ENCODE measurements around the gene GRIN2D.

Gene GRIN2D

DNA sequence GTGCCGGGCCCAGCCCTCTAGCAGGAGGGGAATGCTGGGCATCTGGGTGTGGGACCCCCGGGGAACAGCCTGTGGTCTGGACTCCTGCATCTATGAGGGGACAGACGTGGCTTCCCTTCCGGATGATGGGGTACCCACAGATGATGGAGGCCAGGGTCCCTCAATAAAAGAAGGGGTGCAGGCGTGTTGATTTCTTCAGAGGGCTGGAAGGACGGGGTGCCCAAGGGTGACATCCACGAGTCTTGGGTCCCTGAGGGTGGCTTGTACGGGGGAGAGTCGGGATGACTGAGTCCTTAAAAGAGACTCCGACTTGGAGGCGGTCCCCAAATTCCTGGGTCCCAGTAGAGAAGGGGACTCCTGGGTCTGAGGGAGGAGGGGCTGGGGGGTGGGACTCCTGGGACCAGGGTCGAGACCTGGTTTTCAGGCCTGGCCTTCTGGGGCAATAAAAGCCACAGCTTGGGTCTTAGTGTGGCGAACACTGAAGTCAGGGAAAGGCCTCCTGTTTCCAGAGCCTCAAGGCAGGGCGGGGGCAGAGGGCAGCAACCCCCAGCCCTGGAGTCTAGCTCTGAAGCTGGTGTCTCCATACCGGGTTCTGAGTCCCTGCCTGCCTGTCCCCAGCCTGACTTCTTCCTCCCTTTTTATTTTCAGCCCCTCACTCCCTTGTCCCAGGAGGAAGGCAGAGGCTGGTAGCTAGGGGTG lies 459 bp upstream of the GRIN2D start:
- H3K4me3 ChIP-seq (ENCODE audit: low read length), result peak overlapping the region; percentile 45; the same call in 1 of the 2 replicates
- TF ChIP-seq, protein P1, sequence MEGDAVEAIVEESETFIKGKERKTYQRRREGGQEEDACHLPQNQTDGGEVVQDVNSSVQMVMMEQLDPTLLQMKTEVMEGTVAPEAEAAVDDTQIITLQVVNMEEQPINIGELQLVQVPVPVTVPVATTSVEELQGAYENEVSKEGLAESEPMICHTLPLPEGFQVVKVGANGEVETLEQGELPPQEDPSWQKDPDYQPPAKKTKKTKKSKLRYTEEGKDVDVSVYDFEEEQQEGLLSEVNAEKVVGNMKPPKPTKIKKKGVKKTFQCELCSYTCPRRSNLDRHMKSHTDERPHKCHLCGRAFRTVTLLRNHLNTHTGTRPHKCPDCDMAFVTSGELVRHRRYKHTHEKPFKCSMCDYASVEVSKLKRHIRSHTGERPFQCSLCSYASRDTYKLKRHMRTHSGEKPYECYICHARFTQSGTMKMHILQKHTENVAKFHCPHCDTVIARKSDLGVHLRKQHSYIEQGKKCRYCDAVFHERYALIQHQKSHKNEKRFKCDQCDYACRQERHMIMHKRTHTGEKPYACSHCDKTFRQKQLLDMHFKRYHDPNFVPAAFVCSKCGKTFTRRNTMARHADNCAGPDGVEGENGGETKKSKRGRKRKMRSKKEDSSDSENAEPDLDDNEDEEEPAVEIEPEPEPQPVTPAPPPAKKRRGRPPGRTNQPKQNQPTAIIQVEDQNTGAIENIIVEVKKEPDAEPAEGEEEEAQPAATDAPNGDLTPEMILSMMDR (conservative IDR thresholded peaks at IDR 0.05; ENCODE audit: low read length), result no peak
- DNase-seq (ENCODE audit: low read depth), result no peak

DNA sequence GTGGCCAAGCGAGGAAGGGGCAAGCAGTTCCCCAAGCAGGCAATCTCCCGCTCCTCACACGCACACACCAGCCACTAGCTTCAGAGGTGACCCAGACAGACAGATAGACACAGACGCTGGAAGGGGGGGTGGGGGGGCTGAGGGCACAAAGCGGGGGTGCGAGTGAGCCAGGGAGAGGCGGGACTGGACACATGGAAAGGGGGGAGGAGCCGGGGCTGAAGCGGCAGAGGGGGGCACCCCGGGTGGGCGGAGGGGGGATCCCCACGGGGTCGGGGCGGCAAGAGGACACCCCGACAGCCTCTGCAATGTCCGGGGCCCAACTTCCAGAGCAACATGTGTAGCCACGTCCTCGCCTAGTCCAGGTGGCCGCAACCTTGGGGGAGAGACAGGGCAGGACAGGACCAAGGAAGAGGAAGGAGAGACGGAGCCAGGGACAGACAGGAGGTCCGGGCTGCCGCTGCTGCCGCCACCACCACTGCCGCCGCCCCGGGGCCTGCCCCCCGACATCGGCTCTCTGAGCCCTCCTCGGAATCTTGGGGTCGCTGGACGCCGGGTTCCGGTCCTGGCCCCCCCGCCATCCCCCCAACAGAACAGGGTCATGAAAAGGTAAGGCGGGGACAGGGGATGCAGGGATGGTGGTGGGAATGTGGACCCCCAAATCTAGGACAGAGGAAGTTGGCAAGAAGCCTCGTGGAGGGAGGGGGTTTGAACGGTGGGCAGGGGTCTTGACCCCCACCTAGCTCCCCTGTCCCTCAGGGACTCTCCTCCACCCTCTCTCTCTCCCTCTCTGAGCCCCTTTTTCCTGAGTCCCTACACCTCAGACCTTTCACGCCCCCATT lies 1.1 kb downstream of the GRIN2D start:
- H3K4me3 ChIP-seq (ENCODE audit: low read length), result peak overlapping the region; percentile 45
- TF ChIP-seq, protein P1 (conservative IDR thresholded peaks at IDR 0.05; ENCODE audit: low read length), result no peak
- DNase-seq (ENCODE audit: low read depth), result no peak

DNA sequence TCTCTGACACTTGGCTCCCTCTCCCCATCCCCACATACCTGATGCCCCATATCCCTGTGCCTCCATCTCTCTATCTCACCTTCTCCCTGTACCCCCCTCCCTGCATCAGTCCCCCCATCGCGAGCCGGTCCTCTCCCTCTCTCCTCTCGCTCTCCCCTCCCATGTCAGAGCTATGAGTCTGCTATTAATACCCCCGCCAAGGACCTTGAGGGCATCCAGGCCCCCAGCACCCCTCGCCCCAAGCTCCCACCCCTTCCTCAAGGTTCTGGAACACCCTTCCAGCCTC lies 1.6 kb downstream of the GRIN2D start:
- DNase-seq (ENCODE audit: low read depth), result no peak
- TF ChIP-seq, protein P1 (conservative IDR thresholded peaks at IDR 0.05; ENCODE audit: low read length), result no peak
- peak overlapping the region; percentile 39; the same call in 1 of the 2 replicates for H3K4me3 ChIP-seq (ENCODE audit: low read length)

DNA sequence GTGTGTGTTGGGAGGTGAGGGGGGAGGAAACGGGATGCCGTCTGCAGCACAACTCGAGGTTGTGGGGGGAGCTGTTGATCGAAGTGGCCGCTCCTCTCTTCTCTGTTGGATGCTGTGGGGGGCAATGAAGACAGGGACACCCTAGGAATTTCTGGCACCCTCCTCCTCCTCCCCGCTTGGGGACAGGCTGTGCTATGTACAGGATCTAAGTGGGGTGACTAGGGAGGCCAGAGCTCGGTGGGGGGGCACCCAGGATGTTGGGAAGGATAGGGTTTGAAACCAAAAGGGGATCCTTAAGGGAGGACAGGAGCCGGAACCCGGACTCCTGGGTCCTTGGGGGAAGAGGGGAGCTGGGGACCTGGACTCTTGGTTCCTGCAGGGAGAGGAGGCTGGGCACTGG lies 2.0 kb downstream of the GRIN2D start:
- TF ChIP-seq, protein P1 (conservative IDR thresholded peaks at IDR 0.05; ENCODE audit: low read length), result no peak
- no peak for DNase-seq (ENCODE audit: low read depth)
- H3K4me3 ChIP-seq (ENCODE audit: low read length), result no peak overlapping the region

DNA sequence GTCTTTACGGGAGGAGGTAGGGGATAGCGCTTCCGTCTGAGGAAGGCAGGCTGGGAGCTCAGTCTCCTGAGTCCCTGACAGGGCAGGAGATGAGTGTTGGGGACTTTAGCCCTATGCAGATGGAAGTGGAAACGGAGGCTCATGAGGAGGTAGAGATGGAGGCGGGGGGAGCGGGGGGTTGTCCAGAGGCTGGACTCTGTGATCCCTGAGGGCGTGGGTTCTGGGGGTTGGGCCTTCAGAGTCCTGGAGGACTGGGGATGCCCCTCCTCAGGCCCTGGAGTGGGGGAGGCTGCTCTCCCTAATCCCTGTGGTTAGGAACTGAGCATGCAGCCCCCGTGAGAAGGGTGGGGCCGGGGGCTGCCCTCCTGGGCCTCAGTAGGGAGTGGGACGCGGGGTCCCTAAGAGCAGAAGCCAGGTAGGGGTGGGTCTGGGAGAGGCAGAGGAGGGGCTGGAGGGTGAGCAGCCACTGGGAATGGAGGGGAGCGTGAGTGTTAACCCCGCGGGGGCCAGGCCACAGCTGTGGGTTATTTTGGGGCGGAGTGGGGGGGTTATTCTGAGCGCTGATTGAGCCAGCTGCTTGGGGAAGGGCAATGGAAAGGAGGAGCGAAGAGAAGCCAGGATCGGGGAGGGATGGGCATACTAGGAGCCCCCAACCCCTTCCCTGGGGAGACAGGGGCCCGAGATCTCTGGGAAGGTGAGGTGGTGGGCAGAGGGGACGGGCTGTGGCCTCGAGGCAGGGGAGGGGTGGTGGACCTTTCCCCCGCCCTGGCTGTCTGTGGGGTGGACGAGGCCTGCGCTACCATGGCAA lies 2.8 kb downstream of the GRIN2D start:
- H3K4me3 ChIP-seq (ENCODE audit: low read length), result no peak overlapping the region
- no peak for DNase-seq (ENCODE audit: low read depth)
- TF ChIP-seq, protein P1 (conservative IDR thresholded peaks at IDR 0.05; ENCODE audit: low read length), result no peak

DNA sequence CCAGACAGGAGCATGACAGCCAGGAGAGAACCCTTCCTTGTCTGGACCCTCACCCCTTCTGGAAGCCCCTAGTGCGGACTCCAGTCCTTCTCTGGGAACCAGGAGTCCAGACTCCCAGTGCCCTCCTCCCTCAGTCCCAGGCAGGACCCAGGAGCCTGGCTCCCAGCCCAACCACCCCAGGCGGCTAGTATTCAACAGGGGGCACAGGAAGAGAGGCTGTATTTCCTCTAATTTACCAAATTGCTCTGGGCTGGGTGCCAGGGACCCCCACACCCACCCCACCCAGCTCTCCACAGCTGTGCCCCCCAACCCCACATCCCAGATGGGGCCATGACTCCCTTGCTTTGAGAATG lies 3.3 kb downstream of the GRIN2D start:
- 0 out of 2 replicates have a peak overlapping the region, but pooled peaks have one; percentile 68 for H3K4me3 ChIP-seq (ENCODE audit: low read length)
- TF ChIP-seq, protein P1 (conservative IDR thresholded peaks at IDR 0.05; ENCODE audit: low read length), result no peak
- no peak for DNase-seq (ENCODE audit: low read depth)
